OCI-M1 (cell line): ENCODE data around the gene NAIF1.
"Not testable (repeated sequence)": the region's sequence is repeated elsewhere in the genome, so short reads cannot be mapped to it uniquely, and the experiment has no call there.

Experiments used
- DNase-seq: peaks from one replicate; lab custom pipeline; 2025; lab: John Stamatoyannopoulos, UW

NAIF1 gene

GRCh38 chr9:128057724-128058409 is 9.3 kb downstream of the NAIF1 start:
- no peak for DNase-seq

GRCh38 chr9:128056887-128057723 is 10.0 kb downstream of the NAIF1 start:
- no peak for DNase-seq

- DNase-seq: no peak
These were observed 11.0 kb downstream of the NAIF1 start for GRCh38 chr9:128056086-128056485.

- DNase-seq: no peak
These were observed 11.6 kb downstream of the NAIF1 start for GRCh38 chr9:128055344-128056040.

GRCh38 chr9:128054087-128054486 is 13.0 kb downstream of the NAIF1 start:
- no peak for DNase-seq

- DNase-seq: no peak
These were observed 13.6 kb downstream of the NAIF1 start for GRCh38 chr9:128053560-128053959.

- DNase-seq: no peak
These were observed 15.0 kb downstream of the NAIF1 start for GRCh38 chr9:128051932-128052709.

GRCh38 chr9:128049843-128050242 is 17.3 kb downstream of the NAIF1 start:
- peak; percentile 14 for DNase-seq

- no peak for DNase-seq
These were observed 18.5 kb downstream of the NAIF1 start for GRCh38 chr9:128048663-128049062.

- no peak for DNase-seq
These were observed 19.9 kb downstream of the NAIF1 start for GRCh38 chr9:128047231-128047630.

GRCh38 chr9:128045831-128046230 is 21.3 kb downstream of the NAIF1 start:
- DNase-seq: no peak

- DNase-seq: not testable (repeated sequence)
These were observed 21.7 kb downstream of the NAIF1 start for GRCh38 chr9:128045409-128045808.

- DNase-seq: peak; percentile 37
These were observed 23.7 kb downstream of the NAIF1 start for GRCh38 chr9:128043467-128043868.

GRCh38 chr9:128042043-128042442 is 25.1 kb downstream of the NAIF1 start:
- DNase-seq: no peak

- not testable (repeated sequence) for DNase-seq
These were observed 26.3 kb downstream of the NAIF1 start for GRCh38 chr9:128040783-128041182.

GRCh38 chr9:128036522-128036921 is 30.6 kb downstream of the NAIF1 start:
- not testable (repeated sequence) for DNase-seq

- DNase-seq: peak; percentile 89
These were observed 32.1 kb downstream of the NAIF1 start for GRCh38 chr9:128034821-128035652.

- DNase-seq: no peak
These were observed 33.5 kb downstream of the NAIF1 start for GRCh38 chr9:128033609-128034008.

- DNase-seq: no peak
These were observed 39.4 kb downstream of the NAIF1 start for GRCh38 chr9:128027705-128028104.

GRCh38 chr9:128026773-128027541 is 40.2 kb downstream of the NAIF1 start:
- no peak for DNase-seq
